Hepatocyte (in vitro differentiated cells): ENCODE results near the gene MAGI2.

Source experiments
- CTCF ChIP-seq: fragments of 200-600 bp; sonication (generic); IDR thresholded peaks from 2 replicates; pipeline ENCODE4 v1.5.1; 2016; ENCODE audit warnings: antibody characterized with exemption, mild to moderate bottlenecking; ENCODE audit not compliant: poor library complexity
- EZH2 ChIP-seq: fragments of 200-600 bp; sonication (generic); IDR thresholded peaks from 2 replicates; pipeline ENCODE4 v1.6.1; 2016; ENCODE audit warnings: antibody characterized with exemption, mild to moderate bottlenecking, borderline replicate concordance
- EZH2phosphoT487 ChIP-seq: fragments of 200-600 bp; sonication (generic); IDR thresholded peaks from one replicate; pipeline ENCODE4 v1.6.1; 2018; ENCODE audit warnings: antibody characterized with exemption, mild to moderate bottlenecking, low read depth, moderate library complexity; ENCODE audit not compliant: unreplicated experiment, severe bottlenecking

- TF ChIP-seq CTCF (no peak), EZH2 (no peak), EZH2phosphoT487 (no peak)
These were observed 1084.7 kb downstream of the MAGI2 start for GRCh38 chr7:78368771-78369170.
